HG02884 (cell line): ENCODE data around the gene IDH2.
"Not testable (repeated sequence)": the region's sequence is repeated elsewhere in the genome, so short reads cannot be mapped to it uniquely, and the experiment has no call there.

Experiments used
- ATAC-seq: cut with Tn5 transposase; IDR thresholded peaks from one replicate; pipeline ENCODE4 v1.9.1; 2021; ENCODE audit warnings: mild to moderate bottlenecking, moderate library complexity; ENCODE audit not compliant: unreplicated experiment

Gene IDH2

GRCh38 chr15:90115783-90116182 is 13.5 kb upstream of the IDH2 start:
- no peak for ATAC-seq

DNA sequence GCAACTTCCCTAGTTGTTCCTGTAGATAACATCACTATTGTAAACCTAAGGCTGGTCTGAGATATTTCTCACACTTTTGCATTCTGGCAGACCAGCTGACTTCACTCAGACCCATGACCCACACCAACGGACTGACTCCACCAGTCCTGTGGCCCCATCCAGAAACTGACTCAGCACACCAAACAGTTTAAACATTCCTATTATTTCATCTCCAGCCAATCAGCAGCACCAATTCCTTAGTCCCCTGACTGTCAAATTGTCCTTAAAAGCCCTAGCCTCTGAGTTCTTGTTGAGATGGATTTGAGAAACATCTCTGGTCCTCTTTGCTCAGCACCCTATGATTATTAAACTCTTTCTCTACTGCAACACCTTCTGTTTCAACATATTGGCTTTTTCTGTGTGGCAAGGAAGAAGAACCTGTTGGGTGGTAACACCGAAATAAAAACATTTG is 12.2 kb upstream of the IDH2 start:
- ATAC-seq: no peak

DNA sequence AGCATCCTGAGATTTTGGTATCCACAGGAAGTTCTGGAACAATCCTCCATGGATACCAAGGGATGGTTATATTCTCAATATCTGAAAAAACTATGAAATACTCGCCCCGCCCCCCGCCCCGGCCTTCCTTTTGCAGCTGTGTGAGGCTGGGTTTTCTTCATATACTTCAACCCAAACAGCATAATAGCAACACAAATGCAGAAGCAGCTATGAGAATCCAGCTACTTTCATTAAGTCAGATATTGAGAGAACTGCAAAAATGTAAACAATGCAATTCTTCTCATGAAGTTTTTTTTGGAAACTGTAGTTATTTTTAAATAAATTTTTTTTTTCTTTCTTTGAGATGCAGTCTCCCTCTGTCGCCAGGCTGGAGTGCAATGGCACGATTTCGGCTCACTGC is 10.9 kb upstream of the IDH2 start:
- no peak for ATAC-seq

DNA sequence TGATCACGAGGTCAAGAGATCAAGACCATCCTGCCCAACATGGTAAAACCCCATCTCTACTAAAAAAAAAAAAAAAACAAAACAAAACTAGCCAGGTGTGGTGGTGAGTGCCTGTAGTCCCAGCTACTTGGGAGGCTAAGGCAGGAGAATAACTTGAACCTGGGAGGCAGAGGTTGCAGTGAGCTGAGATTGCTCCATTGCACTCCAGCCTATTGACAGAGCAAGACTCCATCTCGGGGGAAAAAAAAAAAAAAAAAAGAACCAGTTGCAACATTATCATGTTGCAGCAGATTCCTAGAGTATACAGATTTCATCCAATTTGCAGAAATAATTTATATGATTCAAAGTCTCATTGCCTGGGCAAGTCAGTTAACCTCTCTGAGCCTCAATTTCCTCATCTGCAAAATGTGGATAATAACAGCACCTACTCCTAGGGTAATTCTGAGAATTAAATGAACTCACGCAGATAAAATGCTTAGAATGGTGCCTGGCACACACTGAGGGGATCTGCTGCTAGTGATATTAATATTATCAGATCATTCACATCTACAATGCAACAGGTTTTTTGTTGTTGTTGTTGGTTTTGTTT is 7.0 kb upstream of the IDH2 start:
- ATAC-seq: not testable (repeated sequence)

DNA sequence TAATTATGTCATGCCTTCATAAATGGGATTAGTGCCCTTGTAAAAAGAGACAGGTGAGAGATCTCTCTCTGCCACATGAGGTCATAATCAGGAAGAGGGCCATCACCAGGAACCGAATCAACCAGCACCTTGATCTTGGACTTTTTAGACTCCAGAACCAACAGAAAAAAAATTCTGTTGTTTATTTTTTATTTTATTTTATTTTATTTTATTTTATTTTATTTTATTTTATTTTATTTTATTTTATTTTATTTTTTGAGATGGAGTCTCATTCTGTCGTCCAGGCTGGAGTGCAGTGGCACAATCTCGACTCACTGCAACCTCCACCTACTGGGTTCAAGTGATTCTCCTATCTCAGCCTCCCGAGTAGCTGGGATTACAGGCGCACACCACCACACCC is 5.8 kb upstream of the IDH2 start:
- ATAC-seq: not testable (repeated sequence)

DNA sequence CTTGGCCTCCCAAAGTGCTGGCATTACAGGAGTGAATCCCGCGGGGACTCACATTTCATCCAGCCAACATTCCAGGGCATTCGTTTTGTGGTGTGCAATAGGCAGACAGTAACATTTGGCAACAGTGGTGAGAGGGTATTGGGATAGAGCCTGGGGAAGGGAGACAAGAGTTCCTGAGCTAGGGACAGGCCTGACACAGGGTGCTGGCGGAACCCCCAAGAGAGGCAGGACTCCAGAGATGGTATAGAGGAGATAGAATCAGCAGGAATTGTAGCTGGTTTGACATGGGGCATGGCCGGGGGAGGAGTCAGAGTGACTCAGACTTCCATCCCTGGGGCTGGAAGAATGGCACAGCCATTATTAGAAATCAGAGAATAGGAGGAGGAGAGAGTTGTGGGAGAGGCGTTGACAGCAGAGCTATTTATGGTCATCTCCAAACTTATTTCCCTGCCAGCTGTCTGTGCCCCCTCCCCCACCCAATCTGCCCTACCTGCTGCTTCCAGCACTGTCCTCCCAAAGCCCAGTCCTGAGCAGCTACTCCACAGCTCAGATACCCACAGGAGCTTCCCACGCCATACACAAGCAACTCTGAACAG is 4.4 kb upstream of the IDH2 start:
- ATAC-seq: no peak

- ATAC-seq: no peak
Observed at GRCh38 chr15:90105521-90105920, 3.3 kb upstream of the IDH2 start.

DNA sequence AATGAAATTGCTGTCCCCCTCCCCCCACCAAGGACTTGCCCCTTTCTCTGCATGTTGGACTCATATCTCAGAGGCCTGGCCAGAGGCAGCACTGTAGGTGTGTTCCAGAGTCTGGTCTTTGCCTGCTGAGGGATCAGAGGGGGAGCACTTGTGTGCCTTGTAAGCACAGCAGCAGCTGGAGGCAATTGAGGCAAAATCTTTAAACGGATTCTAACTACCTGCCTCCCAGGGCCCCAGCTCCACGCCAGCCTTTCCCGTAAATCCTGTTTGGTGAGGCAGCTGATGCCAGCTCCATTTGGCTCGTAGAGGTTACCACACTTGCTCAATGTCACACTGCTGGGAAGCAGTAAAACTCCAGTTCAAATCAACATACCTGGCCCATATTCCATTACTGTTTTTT is 2.3 kb upstream of the IDH2 start:
- no peak for ATAC-seq

GRCh38 chr15:90103701-90104329 is 1.5 kb upstream of the IDH2 start:
- no peak for ATAC-seq

DNA sequence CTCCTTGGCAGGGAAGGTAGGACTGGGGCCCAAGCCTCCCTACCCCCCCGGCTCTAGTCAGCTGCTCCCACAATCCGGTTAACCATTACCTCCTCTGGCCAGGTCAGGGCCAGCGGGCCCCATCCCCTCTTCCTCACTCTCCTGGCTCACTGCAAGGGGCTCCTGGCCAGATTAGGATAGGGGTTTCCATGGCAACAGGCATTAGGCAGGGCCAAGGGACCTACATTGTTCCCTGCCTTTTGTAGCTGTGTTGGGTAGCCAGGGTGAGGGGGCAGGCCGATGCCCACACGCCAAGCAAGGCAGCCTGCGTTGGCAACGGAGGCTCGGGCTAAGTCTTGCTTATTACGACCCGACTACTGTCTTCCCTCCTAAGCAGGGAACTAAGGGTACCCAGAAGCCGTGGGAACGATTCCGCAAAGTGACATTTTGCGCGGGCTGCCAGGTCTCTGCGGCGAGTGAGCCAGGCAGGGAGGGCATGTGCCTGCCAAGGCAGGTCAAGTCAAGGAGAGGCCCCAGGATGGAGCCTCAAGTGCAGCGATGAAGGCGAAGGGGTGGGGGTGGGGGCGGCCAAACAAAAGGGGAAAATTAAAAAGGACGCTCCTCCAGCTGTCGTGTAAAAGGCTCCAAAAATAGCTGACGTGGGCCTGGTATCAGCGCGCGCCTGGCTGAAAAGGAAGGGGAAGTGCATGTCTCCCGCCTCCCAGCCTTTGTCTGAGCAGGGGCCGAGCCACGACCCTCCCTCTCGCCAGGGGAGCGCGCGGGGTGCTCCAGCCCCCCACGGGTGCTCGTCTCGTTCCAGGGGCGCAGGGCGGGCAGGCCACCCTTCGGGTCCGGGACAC is 919 bp downstream of the IDH2 start:
- ATAC-seq: no peak

DNA sequence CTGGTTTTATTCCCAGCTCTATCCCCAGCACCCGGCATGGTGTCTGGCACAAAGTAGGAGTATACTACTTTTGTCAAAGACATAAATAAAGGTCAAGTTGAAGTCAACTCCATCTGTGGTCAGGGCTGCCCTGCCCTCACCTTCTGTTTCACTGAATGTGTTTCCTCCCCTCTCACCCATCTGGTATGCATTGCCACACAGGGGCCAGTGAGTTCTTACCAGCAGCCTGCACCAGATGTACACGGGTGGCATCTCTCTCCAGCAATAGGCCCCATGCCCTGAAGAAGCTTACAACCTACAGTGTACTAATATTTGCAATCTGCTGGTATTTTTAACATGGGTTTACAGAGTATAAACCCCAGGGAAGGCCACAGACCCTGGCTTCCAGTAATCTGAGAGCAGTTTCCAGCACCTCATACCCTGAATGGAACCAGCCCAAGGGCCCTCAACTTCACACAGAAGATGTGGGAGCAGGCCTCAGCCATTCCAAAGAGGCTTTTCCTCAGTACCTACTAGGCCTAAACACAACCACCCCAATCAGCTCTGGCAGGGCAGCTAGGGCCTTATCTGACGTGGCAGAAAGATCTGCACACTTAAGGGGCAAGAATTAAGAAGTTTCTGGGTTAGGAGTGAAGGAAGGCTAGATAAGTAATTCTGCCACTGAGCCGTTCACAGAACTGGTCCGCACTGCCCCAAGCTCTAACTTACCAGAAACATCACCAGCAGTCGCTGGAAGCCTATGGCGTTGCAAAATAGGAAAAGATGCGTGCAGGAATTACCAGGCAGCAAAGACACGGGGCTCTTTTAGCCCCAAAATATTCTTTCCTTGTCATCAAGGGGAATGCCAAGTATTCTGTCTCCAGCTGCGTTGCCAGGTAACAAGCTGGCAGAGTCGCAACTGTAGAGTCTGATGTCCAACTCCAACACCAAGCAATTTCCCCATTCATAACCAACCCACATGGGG is 2.1 kb downstream of the IDH2 start:
- no peak for ATAC-seq

- no peak for ATAC-seq
Observed at GRCh38 chr15:90099072-90099867, 3.0 kb downstream of the IDH2 start.

DNA sequence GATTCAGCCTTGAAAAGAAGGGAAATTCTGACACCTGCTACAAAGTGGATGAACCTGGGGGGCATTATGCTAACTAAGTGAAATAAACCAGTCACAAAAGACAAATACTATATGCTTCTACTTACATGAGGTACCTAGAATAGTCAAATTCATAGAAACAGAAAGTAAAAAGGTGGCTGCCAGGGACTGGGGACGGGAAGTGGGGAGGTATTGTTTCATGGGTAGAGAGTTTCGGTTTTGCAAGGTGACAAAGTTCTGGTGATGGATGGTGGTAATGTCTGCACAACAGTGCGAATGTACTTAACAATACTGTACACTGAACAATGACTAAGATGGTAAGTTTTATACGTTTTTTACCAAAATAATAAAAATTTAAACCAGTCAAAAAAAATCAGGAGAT is 4.8 kb downstream of the IDH2 start:
- peak; percentile 63 for ATAC-seq

GRCh38 chr15:90095521-90095959 is 6.7 kb downstream of the IDH2 start:
- ATAC-seq: no peak

DNA sequence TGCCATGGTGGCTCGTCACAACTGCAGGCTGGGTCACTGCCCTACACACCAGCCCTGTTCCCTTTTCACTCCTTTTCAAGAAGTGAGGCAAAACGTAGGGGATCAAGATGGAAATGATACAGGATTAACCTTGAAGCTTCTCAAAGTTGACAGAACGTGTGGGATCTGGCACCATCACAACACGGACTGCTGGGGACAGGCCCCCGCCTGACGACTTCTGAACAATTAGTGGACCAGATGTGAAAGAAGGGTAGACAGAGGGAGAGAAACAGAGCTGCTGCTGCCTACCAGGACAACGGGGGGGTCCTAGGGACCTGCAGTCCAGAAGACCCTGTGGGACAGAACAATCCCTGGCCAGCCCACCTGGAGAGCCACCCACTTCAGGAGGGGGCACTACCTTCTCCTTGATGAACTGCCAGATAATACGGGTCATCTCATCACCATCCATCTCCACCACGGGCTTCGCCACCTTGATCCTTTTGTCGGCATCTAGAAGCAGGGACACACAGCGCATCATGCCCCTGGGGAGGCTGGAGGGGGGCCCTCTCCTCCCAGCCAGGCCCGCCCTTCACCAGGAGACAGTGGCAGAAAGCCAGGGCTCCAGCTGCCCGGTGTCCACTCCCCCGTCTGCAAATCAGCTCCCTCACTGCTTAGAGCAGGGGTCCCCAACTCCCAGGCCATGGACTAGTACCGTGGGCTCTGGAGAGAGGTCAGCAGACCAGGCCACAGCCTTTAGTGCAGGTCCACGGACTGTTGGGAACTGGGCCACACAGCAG is 10.9 kb downstream of the IDH2 start:
- no peak for ATAC-seq

- no peak for ATAC-seq
Observed at GRCh38 chr15:90090226-90090848, 11.9 kb downstream of the IDH2 start.

DNA sequence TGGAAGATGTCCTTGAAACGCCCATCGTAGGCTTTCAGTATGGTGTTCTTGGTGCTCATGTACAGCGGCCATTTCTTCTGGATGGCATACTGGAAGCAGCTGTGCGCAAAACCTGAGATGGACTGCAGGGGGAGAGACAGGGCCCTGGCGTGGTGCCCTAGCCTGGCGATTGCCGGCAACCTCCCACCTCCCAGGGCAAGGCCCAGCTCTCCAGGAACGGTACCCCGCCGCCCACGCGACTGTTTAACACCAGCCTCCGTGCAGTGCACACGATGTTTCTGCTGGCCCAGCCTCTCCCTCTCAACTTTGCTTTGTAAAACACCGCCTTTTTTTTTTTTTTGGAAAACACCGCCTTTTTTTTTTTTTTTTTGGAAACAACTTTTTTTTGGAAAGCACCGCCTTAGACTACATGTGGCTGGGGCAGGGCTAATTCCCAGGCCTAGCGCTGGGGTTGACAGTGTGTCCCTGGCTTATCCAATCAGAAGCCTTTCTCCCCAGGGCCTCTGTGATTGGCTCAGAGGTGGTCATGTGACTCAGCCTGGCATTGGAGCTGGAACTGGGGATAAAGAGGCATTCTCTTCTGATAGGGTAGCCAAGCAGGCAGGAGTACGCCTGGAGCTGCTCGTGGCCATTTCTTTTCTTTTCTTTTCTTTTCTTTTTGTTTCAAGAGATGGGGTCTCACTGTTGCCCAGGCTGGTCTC is 14.7 kb downstream of the IDH2 start:
- no peak for ATAC-seq

DNA sequence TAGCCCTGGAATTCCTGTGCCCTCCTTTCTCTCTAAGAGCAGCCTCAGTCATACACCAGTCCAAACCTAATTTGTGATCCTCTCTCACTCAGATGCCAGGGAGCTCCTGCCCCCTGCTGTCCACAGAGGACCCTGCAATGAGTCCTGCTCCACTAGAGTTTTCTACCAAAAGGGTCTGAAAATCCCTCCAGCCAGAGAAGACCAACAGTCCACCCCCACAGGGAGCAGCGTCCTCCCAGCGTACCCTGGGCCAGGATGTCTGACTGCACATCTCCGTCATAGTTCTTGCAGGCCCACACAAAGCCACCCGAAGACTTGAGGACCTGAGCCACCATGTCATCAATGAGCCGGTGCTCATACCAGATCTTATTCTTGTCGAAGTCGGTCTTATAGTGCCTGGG is 15.4 kb downstream of the IDH2 start:
- ATAC-seq: no peak
